ENCODE measurements around the gene GLT6D1. TPM values are rescaled to one million over a fixed set of nuclear protein-coding genes. Genes with fewer than 3 reads are reported as not detected.

Gene GLT6D1
- total RNA-seq, 4 donors from 2014 or later = not detected

GRCh38 chr9:135580664-135581380 is 58.5 kb downstream of the GLT6D1 start:
- DNase-seq = no peak
- H3K27ac ChIP-seq = no peak overlapping the region
- no peak overlapping the region for H3K4me3 ChIP-seq
- intact Hi-C loops (cut with DNase I) = no loop called here
- H3K9me3 ChIP-seq = no peaks in the 10 kb centered on the region
- WGBS, 2 donors = 73 to 89% methylated on average over 2 to 3 of the region's 11 CpGs
- no peaks in the 10 kb centered on the region for H3K4me1 ChIP-seq
- no peaks in the 10 kb centered on the region for H3K36me3 ChIP-seq
- H3K27me3 ChIP-seq = peaks cover 0 to 53% (median 0%) of the 10 kb centered on the region in 4 donors
- TF ChIP-seq POLR2A (IDR thresholded peaks at IDR 0.05) = no peak
- TF ChIP-seq CTCF (IDR thresholded peaks at IDR 0.05) = no peak

- no peaks in the 10 kb centered on the region for H3K36me3 ChIP-seq
- no peaks in the 10 kb centered on the region for H3K9me3 ChIP-seq
- intact Hi-C loops (cut with DNase I) = no loop called here
- H3K27ac ChIP-seq = no peak overlapping the region
- whole genome bisulfite sequencing, 2 donors = 62 to 79% methylated on average over 10 of the region's 10 CpGs
- TF ChIP-seq CTCF (IDR thresholded peaks at IDR 0.05) (no peak), POLR2A (IDR thresholded peaks at IDR 0.05) (no peak)
- peaks cover 0 to 51% (median 0%) of the 10 kb centered on the region in 4 donors for H3K27me3 ChIP-seq
- DNase-seq = no peak
- H3K4me3 ChIP-seq = no peak overlapping the region
- no peaks in the 10 kb centered on the region for H3K4me1 ChIP-seq
Measured at GRCh38 chr9:135579889-135580660, 59.3 kb downstream of the GLT6D1 start.

- TF ChIP-seq POLR2A (IDR thresholded peaks at IDR 0.05) = no peak
- no peak for TF ChIP-seq CTCF (IDR thresholded peaks at IDR 0.05)
- Histone ChIP-seq H3K36me3 (no peaks in the 10 kb centered on the region), H3K4me3 (no peak overlapping the region), H3K9me3 (no peaks in the 10 kb centered on the region), H3K27me3 (peaks cover 0 to 50% (median 0%) of the 10 kb centered on the region in 4 donors), H3K27ac (no peak overlapping the region), H3K4me1 (no peaks in the 10 kb centered on the region)
- 15 to 61% methylated on average over 2 of the region's 2 CpGs for WGBS, 2 donors
- DNase-seq = no peak
- intact Hi-C loops (cut with DNase I) = no loop called here
Measured at GRCh38 chr9:135579356-135579755, 60.0 kb downstream of the GLT6D1 start.

- Histone ChIP-seq H3K27ac (no peak overlapping the region), H3K27me3 (peaks cover 0 to 34% (median 0%) of the 10 kb centered on the region in 4 donors), H3K9me3 (no peaks in the 10 kb centered on the region), H3K4me1 (no peaks in the 10 kb centered on the region), H3K4me3 (no peak overlapping the region), H3K36me3 (no peaks in the 10 kb centered on the region)
- intact Hi-C loops (cut with DNase I) = no loop called here
- DNase-seq = no peak
- WGBS, 2 donors = 60 to 81% methylated on average over 4 to 10 of the region's 10 CpGs
- TF ChIP-seq CTCF (IDR thresholded peaks at IDR 0.05) (no peak), POLR2A (IDR thresholded peaks at IDR 0.05) (no peak)
Measured at GRCh38 chr9:135577256-135577655, 62.1 kb downstream of the GLT6D1 start.

GRCh38 chr9:135575995-135576631 is 63.2 kb downstream of the GLT6D1 start:
- DNase-seq = no peak
- intact Hi-C loops (cut with DNase I) = no loop called here
- Histone ChIP-seq H3K4me1 (no peaks in the 10 kb centered on the region), H3K27ac (no peak overlapping the region), H3K9me3 (no peaks in the 10 kb centered on the region), H3K27me3 (peaks cover 0 to 31% (median 0%) of the 10 kb centered on the region in 4 donors), H3K4me3 (no peak overlapping the region), H3K36me3 (no peaks in the 10 kb centered on the region)
- no peak for TF ChIP-seq CTCF (IDR thresholded peaks at IDR 0.05)
- TF ChIP-seq POLR2A (IDR thresholded peaks at IDR 0.05) = no peak
- WGBS, 2 donors = 79 to 82% methylated on average over 8 to 18 of the region's 22 CpGs
